Pulmonary artery endothelial cell (primary cell): ENCODE data around the gene PLEKHJ1. TPM values are rescaled to one million over a fixed set of nuclear protein-coding genes. Genes with fewer than 3 reads are reported as not detected.

Experiments
- total RNA-seq: library from RNA; depleted of rRNA; stranded (reverse); fragments of >200 nt; gene quantifications from 2 replicates; pipeline ENCODE4 v1.2.3, GENCODE V29; 2014

Gene PLEKHJ1
- total RNA-seq, 1 donor from 2014 or later: 55.3 TPM

Other genes with a start within 250 kb of the PLEKHJ1 start
- 52.9 and 61.7 TPM in 2 replicates for gene BTBD2, start 220.6 kb downstream of the PLEKHJ1 start, total RNA-seq
- 85.2 and 170 TPM in 2 replicates for gene MKNK2, start 185.1 kb downstream of the PLEKHJ1 start, total RNA-seq
- 18.7 and 25.5 TPM in 2 replicates for gene MOB3A, start 140.0 kb downstream of the PLEKHJ1 start, total RNA-seq
- gene IZUMO4, start 139.4 kb downstream of the PLEKHJ1 start, total RNA-seq: 0.46 and 0.74 TPM in 2 replicates
- gene AP3D1, start 84.8 kb downstream of the PLEKHJ1 start, total RNA-seq: 90.9 and 100 TPM in 2 replicates
- gene DOT1L, start 72.4 kb downstream of the PLEKHJ1 start, total RNA-seq: 4.7 and 5.4 TPM in 2 replicates
- gene SF3A2, start 495 bp upstream of the PLEKHJ1 start, total RNA-seq: 45.0 and 50.4 TPM in 2 replicates
- 0.86 and 1.1 TPM in 2 replicates for gene AMH, start 13.0 kb upstream of the PLEKHJ1 start, total RNA-seq
- 0.07 and 0.39 TPM in 2 replicates for gene JSRP1, start 20.1 kb upstream of the PLEKHJ1 start, total RNA-seq
- not detected in 2 replicates for gene PEAK3, start 45.8 kb upstream of the PLEKHJ1 start, total RNA-seq
- gene LINGO3, start 71.8 kb upstream of the PLEKHJ1 start, total RNA-seq: not detected in 2 replicates
- 112 and 144 TPM in 2 replicates for gene LSM7, start 92.3 kb upstream of the PLEKHJ1 start, total RNA-seq
- gene SPPL2B, start 92.4 kb upstream of the PLEKHJ1 start, total RNA-seq: 20.0 and 22.5 TPM in 2 replicates
- gene TMPRSS9, start 123.9 kb upstream of the PLEKHJ1 start, total RNA-seq: not detected in 2 replicates
- 59.5 and 60.3 TPM in 2 replicates for gene TIMM13, start 191.3 kb upstream of the PLEKHJ1 start, total RNA-seq
- gene LMNB2, start 220.6 kb upstream of the PLEKHJ1 start, total RNA-seq: 128 and 224 TPM in 2 replicates
- 28.4 and 75.6 TPM in 2 replicates for gene GADD45B, start 239.8 kb upstream of the PLEKHJ1 start, total RNA-seq